HG03565 (cell line): ENCODE results near the gene PODNL1.

Experiments used
- ATAC-seq: cut with Tn5 transposase; IDR thresholded peaks from one replicate; pipeline ENCODE4 v1.9.1; 2021; ENCODE audit warnings: mild to moderate bottlenecking, moderate library complexity; ENCODE audit not compliant: unreplicated experiment

The PODNL1 gene

GRCh38 chr19:13959141-13959961 is 21.1 kb upstream of the PODNL1 start:
- ATAC-seq, result no peak

- no peak for ATAC-seq
Observed at GRCh38 chr19:13958043-13958442, 19.8 kb upstream of the PODNL1 start.

- ATAC-seq, result no peak
Observed at GRCh38 chr19:13957051-13957450, 18.8 kb upstream of the PODNL1 start.

- no peak for ATAC-seq
Observed at GRCh38 chr19:13956365-13956744, 18.1 kb upstream of the PODNL1 start.

- ATAC-seq, result no peak
Observed at GRCh38 chr19:13955662-13956364, 17.6 kb upstream of the PODNL1 start.

- ATAC-seq, result no peak
Observed at GRCh38 chr19:13954185-13954584, 16.0 kb upstream of the PODNL1 start.

GRCh38 chr19:13952931-13953531 is 14.8 kb upstream of the PODNL1 start:
- no peak for ATAC-seq

- ATAC-seq, result peak; percentile 97
Observed at GRCh38 chr19:13952154-13952930, 14.1 kb upstream of the PODNL1 start, which contains the start of gene DCAF15. TSS of gene DCAF15 (plus strand) at chr19:13952509. CDS start at chr19:13952513, 4 bp downstream.

GRCh38 chr19:13951799-13952153 is 13.6 kb upstream of the PODNL1 start:
- ATAC-seq, result no peak

- ATAC-seq, result no peak
Observed at GRCh38 chr19:13951043-13951442, 12.8 kb upstream of the PODNL1 start.

- ATAC-seq, result no peak
Observed at GRCh38 chr19:13946414-13946813, 8.2 kb upstream of the PODNL1 start.

- ATAC-seq, result no peak
Observed at GRCh38 chr19:13942023-13942684, 3.9 kb upstream of the PODNL1 start.

GRCh38 chr19:13937479-13938300 is 527 bp downstream of the PODNL1 start:
- no peak for ATAC-seq

- ATAC-seq, result no peak
Observed at GRCh38 chr19:13935765-13936510, 2.3 kb downstream of the PODNL1 start.

- ATAC-seq, result no peak
Observed at GRCh38 chr19:13934785-13935109, 3.5 kb downstream of the PODNL1 start.

- ATAC-seq, result no peak
Observed at GRCh38 chr19:13932911-13933393, 5.3 kb downstream of the PODNL1 start.

- no peak for ATAC-seq
Observed at GRCh38 chr19:13932149-13932637, 6.0 kb downstream of the PODNL1 start.

GRCh38 chr19:13931391-13932148 is 6.6 kb downstream of the PODNL1 start:
- ATAC-seq, result no peak
